Fibroblast of skin of right quadriceps (primary cell): Measurements from ENCODE around the gene BBX.
"Not testable (repeated sequence)": the region's sequence is repeated elsewhere in the genome, so short reads cannot be mapped to it uniquely, and the experiment has no call there.

Experiments used
- DNase-seq: peaks from one replicate; pipeline ENCODE4 v3.0.0-alpha.2; 2013

The BBX gene

GRCh38 chr3:107810171-107811071, 287.7 kb downstream of the BBX start:
- DNase-seq: peak; percentile 36

- DNase-seq: peak; percentile 34
Measured at GRCh38 chr3:107813026-107813425, 290.3 kb downstream of the BBX start.

- no peak for DNase-seq
Measured at GRCh38 chr3:107816107-107816506, 293.3 kb downstream of the BBX start.

- DNase-seq: no peak
Measured at GRCh38 chr3:107817076-107817475, 294.3 kb downstream of the BBX start.

GRCh38 chr3:107818025-107818424, 295.3 kb downstream of the BBX start:
- DNase-seq: no peak

GRCh38 chr3:107819656-107820055, 296.9 kb downstream of the BBX start:
- no peak for DNase-seq

- no peak for DNase-seq
Measured at GRCh38 chr3:107822308-107822707, 299.5 kb downstream of the BBX start.

GRCh38 chr3:107824822-107825371, 302.1 kb downstream of the BBX start:
- DNase-seq: no peak

GRCh38 chr3:107825556-107825955, 302.8 kb downstream of the BBX start:
- no peak for DNase-seq

GRCh38 chr3:107826727-107827126, 304.0 kb downstream of the BBX start:
- no peak for DNase-seq

- no peak for DNase-seq
Measured at GRCh38 chr3:107829185-107829584, 306.4 kb downstream of the BBX start.

GRCh38 chr3:107831590-107831989, 308.8 kb downstream of the BBX start:
- no peak for DNase-seq

- no peak for DNase-seq
Measured at GRCh38 chr3:107833043-107833442, 310.3 kb downstream of the BBX start.

GRCh38 chr3:107833722-107834416, 311.1 kb downstream of the BBX start:
- DNase-seq: no peak

- not testable (repeated sequence) for DNase-seq
Measured at GRCh38 chr3:107835001-107835400, 312.2 kb downstream of the BBX start.

- no peak for DNase-seq
Measured at GRCh38 chr3:107837895-107838612, 315.3 kb downstream of the BBX start.

GRCh38 chr3:107841831-107842230, 319.1 kb downstream of the BBX start:
- DNase-seq: no peak

- no peak for DNase-seq
Measured at GRCh38 chr3:107842940-107843339, 320.2 kb downstream of the BBX start.

GRCh38 chr3:107845380-107846278, 322.9 kb downstream of the BBX start:
- DNase-seq: peak; percentile 61

GRCh38 chr3:107846279-107846852, 323.6 kb downstream of the BBX start:
- DNase-seq: peak; percentile 47

- DNase-seq: no peak
Measured at GRCh38 chr3:107847791-107848190, 325.0 kb downstream of the BBX start.
